Measurements from ENCODE around the gene PLXNA4.

The PLXNA4 gene

DNA sequence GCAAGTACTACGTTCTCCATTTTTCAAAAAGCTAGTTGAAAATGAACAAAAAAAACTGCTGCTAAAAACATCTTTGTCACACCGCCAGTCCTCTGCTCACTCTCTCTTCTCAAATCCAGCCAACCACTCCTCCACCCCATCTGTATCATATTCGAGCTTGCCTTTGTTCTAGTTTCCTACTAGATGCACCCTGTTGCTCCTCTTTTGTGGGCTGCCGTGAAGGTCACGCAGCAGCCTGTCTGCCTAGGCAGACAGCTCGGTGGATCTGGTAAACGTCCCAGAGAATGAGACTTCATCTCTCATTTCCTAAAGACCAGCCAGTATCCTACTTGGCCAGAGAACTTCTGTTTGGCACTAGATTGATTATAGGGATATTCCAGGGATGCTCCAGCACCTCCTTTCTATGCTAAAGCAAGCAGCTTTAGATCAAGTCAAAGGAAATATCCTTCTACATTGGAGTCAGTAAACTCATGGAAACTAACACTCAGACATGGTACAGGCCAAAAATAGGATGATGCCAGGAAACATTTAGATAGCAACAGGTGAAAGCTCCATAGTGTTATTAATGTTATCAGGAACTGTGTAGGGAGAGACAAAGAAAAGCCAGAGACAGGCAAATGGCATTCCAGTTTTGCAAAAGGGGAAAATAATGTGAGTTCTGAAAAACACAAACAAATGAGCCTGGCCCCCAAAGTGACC is 8.7 kb upstream of the PLXNA4 start:
- DNase-seq, result no peak

DNA sequence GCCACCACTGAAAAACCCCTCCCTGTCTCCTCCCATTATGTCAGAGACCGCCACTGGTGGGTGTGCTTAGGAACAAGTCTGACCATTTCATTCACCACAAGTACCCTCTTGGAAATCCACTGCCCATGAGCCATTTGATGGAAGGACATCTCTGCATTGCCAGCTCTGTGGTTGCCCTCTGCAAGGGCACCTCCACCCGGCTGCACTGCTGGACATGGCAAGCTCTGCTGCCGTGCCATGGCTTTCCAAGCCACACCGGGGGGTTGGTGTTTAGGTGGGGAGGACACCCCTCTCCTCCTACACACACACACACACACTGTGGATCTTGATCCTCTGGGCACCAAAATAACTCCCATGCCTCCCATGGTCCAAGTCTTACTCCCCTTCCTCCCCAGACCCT is 5.2 kb upstream of the PLXNA4 start:
- DNase-seq, result no peak

DNA sequence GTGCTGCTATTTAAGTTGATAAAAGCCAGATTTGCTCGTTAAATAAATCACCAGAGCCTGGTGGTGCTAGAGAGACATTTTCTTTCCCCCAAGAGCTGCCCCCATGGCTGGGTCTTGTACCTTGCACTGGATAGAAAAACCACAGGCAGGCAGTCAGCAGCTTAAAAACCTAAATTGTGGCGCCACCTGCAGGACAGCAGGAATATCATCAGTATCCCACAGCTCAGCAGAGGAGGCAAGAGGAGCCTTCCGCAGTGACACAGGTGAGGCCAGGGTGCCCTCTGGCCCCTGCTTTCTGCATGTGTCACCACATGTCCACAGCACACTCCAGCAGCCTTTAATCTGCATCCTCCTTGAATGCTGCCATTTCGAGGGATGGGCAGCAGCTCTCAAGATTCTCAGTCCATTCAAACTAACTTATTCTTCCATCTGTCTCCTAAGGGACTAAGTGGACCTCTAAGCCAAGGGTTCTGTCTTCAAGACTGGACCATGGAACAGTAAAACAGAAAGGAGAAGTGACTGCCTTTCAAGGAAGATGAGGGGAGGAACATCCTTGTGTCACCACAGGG is 4.5 kb upstream of the PLXNA4 start:
- DNase-seq, result peak; percentile 66

DNA sequence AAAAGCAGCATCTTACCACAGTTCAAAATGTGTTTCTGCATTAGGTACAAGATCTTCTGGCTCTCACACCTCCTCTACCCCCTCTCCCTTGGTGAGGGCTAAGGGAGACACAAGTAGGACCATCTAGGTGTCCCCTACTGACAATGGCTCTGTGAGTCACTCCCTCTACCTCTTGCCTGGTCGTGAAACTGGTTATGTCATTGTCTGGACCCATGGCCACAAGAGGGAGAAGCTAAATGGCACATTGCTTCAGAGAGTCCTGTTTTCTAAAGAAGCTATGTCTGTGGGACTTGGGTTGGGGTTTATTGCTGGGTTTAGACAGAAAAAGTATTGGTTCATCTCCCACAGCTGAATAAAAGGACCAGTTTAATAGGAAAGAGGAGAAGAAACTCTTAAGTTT is 4.0 kb upstream of the PLXNA4 start:
- DNase-seq, result no peak

DNA sequence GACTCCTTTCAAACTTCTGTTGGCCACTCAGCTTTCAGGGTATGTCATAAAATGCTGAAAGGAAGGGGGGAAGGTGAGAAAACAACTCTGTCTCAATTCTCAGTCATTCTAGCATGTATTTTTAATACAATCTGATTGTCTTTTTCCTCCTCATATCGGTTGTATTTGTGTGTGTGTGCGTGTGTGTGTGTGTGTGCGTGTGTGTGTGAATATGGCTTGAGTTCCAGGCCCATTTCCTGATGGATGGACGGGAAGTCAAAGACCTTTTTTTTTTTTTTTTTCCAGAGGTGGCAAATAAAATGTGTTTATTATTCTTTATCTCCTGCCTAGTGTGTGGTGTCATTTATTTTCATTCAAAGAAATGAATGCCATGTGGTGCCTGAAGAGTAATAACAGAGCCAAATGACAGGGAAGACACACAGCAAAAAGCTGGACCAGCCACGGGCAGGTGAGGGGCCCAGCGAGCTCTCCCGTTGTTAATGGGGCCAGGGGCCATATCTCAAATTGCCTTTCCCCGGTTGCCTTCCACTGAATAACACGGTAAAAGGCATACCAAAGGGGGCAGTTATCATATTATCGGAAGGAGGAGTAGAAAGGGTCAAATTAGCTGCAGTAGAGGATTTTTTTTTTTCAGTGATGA is 3.1 kb upstream of the PLXNA4 start:
- DNase-seq, result no peak

DNA sequence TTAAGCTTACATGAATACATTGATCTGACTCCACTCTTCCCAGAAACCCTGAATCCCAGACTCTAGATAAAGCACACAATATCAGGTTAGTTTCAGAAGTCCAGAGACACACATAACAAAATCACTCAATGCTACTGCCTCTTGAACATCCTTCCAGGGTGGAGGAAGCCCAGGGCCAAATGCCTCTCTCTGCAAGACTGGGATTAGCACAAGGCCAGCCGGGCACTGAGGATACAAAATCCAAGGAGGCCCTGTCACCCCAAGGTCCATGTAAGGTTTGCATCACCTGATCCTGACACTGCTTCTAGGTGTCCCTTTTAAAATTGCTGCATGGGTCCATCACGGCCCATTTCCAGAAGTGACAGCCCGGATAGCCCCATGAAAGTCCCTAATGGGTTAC is 2.6 kb upstream of the PLXNA4 start:
- DNase-seq, result no peak

DNA sequence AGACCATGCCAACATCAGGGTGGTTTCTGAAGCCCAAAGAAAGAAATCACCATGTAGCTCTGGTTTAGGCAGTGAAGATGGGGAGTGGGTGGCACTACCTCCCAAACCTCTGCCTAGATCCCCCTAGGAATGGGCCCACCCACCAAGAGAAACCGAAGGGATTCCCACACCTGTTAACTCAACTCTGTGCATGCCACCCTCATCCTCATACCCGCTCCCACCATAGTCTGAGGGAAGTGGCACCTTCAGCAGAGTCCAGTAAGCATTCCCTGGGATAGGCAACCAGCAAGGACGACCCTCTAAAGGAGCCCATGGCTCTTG is 1.7 kb upstream of the PLXNA4 start:
- DNase-seq, result no peak

DNA sequence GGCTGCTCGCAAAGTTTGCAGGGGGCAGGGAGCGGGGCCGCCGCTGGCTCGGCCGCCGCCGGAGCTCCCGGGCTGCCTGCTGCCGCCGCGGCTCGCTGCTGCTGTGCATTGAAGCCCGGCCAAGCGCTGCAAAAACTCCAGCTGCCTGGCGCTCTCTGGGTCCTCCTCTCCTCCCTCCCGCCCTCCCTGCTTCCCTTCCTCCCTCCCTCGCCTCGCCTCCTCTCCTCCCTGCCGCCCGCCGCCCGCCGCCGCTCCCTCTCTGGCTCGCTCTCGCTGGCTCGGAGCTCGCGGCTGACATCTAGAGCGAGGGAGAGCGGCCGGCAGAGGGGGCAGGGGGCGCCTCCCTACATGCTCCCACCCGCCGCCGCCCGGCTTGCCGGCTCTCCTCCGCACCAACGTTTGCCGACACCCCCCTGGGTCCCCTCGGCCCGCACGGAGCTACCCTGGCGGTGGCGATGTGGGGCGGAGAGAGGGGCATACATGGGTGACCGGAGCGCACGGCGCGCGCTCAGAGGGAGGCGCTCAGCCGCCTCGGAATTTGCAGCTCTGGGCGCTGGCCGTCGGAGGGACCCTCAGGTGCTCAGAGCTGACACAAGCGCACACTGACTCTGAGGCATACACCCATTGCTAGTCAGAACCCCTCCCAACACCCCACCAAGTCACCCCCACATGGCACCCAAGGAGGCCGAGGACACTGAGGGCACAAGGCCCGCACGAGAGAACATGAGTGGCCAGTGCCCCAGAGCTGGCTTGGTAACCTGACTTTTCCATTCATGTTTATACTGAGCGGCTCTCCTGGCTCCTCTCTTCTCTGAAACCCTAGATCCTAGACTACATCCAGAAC is 1.2 kb upstream of the PLXNA4 start:
- DNase-seq, result peak; percentile 33

DNA sequence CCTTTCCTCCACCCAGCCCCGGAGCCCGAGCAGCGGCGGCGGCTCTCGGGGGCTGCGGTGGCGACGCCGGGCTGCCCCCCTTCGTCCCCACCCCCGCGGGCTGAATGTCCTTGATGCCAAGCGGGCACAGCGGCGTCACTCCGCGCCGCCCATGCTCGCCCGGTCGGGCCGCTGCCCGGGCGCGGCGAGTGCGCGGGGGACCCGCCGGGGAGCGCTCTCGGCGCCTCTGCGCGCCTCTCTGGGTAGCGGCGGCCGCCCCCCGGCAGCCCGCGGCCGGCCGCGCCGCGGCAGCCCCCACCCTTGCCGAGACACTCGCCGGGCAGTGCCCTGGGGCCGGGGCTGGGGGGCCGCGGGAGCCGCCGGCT is 433 bp upstream of the PLXNA4 start:
- DNase-seq, result no peak

DNA sequence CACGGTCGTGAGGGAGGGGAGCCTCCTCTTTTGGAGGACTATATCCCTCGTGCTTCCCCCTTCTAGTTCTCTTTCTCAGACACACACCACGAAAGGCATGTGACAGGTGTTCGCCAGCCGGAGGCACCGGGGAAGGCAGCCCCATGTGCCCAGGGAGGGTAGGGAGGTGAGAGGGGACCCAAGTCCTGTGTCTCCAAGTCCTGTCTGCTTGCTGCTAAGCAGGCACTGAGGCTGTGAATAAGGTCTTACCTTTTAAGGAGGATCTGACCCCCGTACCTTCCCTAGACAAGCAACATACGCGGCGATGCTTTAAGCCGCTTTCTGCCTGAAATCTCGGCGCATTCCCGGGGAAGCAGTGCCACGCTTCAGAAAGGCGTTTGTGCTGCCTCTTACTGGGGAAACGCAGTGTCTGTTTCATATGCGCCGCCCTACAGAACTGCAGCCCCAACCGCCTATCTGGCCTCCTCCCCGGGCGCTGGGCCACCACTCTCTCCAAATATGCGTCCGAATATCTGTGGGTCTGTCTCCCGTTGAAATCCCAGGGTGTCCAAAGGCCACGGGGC is 770 bp downstream of the PLXNA4 start:
- no peak for DNase-seq

DNA sequence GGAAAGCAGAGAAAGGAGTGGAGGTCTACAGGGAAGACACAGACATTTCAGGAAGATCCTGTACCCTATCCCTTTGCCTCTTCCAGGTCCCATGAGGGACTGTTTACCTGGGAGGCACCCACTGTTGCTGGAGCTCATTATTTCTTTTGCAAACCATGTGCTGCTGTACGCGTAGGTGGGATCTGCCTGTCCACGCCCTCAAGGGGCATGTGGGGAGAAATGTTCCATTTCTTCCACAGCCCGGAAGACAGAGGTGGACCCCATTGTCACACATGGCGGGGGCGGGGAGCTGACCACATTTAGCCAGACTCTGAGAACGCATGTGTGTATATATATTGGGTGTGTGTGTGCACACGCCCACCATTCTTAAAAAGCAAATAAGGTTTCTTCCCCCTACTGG is 2.0 kb downstream of the PLXNA4 start:
- no peak for DNase-seq

DNA sequence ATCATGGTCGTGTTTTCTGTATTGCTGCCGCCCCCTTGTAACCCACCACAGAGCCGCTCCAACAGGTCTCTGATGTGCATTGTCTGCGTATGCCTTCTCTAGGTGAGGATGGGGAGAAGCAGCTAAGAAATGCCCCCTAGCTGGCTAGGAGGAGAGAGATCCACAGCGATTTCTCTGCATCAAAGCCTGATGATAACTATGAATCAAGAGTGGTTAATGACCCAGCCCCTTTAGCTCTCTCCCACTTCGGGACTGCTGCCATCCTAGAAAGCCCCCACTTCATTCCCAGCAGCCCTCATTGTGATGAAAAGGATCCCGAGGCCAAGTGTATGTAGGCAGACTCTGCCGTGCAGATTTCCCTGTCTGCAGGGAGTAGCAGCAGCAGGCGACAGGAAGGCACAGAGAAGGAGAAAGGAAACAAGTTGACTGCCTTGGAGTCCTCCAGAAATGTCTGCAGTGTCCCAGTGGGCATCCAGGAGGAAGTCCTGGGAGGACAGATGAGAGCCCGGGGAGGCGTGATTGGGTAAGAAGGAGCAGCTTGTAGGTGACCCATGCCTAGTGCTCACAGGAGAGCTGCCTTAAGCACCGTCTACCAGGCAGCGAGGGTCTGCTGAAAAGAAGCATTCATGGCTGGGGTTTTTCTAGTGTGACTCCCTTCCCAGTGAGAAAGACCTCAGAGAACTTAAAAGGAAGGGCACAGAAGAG is 2.9 kb downstream of the PLXNA4 start:
- DNase-seq, result no peak

DNA sequence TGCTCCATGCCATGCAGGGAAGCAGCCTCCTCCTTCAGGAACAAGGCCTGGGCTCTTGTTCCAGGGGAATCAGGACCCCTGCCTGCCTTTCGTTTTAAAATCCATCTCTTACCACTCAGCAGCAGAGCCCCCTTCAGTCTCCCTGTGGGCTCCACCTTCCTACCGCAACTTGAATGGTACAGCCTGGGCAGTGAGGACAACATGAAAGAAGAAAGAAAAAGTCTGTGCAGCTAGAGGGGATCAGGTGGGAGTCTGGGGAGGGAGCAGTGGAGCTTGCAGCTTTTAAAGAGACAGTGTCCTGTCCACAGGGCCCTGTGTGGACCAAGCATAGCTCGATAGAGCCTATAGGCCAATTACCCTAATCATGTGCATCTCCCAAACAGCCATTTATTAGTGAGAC is 3.7 kb downstream of the PLXNA4 start:
- DNase-seq, result no peak

DNA sequence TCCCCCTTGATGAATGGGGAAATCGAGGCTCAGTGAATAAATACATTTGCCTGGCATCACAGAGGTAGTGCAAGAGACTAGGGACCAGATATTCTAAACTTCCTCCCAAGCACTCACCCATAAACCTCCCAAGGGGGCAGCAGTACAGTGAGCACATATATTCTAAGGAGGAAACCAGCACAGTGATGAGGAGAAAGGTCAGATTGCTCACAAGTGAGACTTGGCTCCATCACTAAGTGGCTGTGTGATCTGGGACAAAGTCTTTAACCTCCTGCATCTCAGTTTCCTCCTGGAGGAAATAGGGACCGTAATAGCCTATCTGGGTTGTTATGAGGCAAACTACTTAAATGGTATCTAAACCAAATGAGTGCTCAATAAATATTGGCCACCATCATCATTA is 4.3 kb downstream of the PLXNA4 start:
- no peak for DNase-seq

DNA sequence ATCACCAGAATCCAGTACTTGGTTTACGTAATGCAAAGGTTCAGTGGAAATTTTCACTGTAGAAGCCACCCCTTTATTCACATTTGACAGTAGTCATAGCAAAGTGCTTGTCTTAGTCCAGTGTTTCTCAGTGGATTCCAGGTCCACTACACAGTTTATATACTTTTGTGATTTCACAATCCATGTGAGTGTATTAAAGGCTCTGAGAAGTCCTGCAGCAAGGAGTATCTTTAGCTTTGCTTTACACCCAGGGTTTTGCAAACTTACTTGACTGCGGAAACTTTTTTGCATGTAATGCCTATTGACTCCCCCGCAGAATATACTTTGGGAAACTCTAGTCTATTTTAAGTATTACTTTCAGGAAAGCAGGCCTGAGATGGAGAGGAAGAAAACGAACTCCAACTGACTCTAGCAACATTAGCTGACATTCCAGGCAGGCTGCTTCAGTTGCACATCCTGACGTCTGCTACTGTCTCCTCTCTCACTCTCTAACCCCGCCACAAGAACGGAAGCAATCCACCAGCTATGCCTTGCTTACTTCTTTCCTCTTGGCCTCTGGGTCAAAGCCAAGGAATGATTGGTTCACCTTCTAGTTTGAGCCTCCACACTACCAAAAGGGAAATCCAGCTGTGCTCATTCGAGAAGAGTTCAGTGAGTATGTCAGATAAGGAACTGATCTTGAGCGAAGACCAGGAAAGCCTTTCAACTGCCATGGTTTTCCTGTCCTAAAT is 6.2 kb downstream of the PLXNA4 start:
- no peak for DNase-seq

DNA sequence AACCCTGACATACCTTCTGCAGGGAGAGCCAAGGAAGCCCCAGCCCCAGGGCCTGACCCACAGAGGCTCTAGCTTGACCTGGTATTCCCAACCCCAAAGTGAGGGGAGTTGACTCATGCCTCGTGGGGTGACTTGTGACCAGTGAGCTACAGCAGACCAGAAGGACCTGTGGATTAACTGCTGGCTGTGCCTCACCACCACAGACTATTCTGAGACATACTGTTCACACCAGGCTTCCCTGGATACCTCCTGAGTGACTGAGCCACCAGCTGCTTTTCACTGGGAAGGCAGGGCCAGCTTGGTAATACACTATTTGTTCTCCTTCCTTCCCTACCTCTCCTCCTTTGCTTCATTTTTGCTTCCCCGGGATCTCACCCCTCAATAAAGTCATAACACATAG is 7.3 kb downstream of the PLXNA4 start:
- DNase-seq, result no peak

DNA sequence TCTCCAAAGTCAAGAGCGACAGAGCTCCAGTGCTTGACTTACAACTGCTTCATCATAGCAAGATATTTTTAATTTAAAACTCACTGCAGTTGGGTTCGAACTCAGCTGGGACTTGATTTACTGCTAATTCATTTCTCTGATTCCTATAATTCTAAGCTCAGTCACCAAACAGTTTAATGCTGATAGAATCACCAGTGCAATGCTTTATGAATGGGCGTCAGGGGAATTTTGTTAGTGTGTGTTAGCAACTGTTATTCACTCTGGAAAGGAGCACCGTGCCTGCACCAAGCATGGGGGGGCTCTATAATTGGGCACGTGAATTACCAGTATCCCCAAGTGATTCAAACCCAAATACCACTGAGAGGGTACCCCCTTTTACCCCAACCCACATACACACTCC is 10.4 kb downstream of the PLXNA4 start:
- DNase-seq, result no peak

DNA sequence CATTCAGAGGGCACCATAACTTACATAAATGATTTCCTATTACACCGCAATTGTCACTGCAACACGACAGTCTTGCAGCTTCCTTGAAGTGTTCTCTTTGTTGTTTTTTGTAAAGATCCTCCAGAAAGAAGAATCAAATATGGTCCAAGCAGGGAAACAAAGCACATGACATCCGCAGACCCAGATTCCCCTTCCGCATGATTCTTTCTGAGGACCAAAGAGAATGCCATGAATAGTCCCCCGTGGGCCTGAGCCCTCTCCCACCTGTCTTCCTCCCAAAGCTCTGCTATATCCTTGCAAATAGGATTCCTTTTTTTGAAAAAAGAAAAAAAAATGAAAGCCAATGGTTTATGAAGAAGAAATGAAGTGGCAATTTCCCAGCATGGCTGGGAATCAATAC is 10.8 kb downstream of the PLXNA4 start:
- DNase-seq, result no peak

DNA sequence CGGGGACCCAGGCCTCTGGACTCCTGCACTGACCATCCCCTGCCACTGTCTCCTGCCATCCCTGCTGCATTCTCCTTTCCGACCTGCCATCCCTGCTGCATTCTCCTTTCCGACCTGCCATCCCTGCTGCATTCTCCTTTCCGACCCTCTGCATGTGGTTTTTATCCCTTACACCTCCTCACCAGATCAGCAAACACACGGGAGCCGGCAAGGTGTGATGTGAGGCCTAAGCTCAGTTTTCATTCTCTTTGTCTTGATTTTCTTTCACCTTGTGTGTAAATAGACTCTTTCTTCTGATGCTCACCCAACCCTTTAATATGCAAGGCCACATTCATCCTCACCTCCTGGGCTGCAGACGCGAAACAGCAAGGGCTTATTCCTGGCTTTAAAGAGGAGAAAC is 11.4 kb downstream of the PLXNA4 start:
- DNase-seq, result no peak

DNA sequence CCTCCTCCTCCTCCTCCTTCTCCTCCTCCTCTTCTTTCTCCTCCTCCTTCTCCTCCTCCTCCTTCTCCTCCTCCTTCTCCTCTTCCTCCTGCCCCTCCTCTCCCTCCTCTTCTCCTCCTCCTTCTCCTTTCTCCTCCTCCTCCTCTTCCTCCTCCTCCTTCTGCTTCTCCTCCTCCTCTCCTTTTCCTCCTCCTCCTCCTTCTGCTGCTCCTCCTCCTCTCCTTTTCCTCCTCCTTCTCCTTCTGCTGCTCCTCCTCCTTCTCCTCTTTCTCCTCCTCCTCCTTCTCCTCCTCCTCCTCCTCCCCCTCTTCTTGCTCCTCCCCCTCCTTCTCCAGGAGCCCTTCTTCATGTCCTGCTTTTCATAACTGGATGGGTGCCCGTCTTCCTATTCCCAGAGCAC is 12.2 kb downstream of the PLXNA4 start:
- no peak for DNase-seq

DNA sequence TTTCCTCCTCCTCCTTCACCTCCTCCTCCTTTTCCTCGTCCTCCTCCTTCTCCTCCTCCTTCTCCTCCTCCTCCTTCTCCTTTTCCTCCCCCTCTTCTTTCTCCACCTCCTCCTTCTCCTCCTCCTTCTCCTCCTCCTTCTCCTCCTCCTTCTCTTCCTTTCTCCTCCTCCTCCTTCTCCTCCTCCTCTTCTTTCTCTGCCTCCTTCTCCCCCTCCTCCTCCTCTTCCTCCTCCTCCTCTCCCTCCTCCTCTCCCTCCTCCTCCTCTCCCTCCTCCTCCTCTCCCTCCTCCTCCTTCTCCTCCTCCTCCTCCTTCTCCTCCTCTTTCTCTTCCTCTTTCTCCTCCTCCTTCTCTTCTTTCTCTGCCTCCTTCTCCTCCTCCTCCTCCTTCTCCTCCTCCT is 13.6 kb downstream of the PLXNA4 start:
- DNase-seq, result no peak

DNA sequence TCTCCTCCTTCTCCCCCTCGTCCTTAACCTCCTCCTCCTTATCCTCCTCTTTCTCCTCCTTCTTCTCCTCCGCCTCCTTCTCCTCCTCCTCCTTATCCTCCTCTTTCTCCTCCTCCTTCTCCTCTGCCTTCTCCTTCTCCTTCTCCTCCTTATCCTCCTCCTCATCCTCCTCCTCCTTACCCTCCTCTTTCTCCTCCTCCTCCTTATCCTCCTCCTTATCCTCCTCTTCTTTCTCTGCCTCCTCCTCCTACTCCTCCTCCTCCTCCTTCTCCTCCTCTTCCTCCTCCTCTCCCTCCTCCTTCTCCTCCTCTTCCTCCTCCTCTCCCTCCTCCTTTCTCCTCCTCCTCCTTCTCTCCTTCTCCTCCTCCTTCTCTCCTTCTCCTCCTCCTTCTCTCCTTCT is 14.5 kb downstream of the PLXNA4 start:
- no peak for DNase-seq
